ENCODE measurements around the gene CKB. TPM values are rescaled to one million over a fixed set of nuclear protein-coding genes. Genes with fewer than 3 reads are reported as not detected.

Gene CKB
- total and polyA plus RNA-seq, 3 donors from 2014 or later: 504 to 1,322 (median 1,148) TPM

- DNase-seq: peak; percentile 76
- WGBS, 2 donors: 81 to 100% methylated on average over 1 to 22 of the region's 22 CpGs
- H3K4me1 ChIP-seq: peaks cover 65% of the 10 kb centered on the region
- intact Hi-C loops (cut with DNase I; ENCODE audit: low total_unique reads): no loop called here
- no peaks in the 10 kb centered on the region for H3K27me3 ChIP-seq
- peak overlapping the region; percentile 44 to 77 for H3K27ac ChIP-seq
- H3K36me3 ChIP-seq (ENCODE audit: low read depth, missing control alignments): no peaks in the 10 kb centered on the region
- H3K4me3 ChIP-seq: no peak overlapping the region
- H3K9me3 ChIP-seq: no peaks in the 10 kb centered on the region
- no peak for TF ChIP-seq CTCF (IDR thresholded peaks at IDR 0.05)
- no peak for TF ChIP-seq POLR2A (IDR thresholded peaks at IDR 0.05)
Observed at GRCh38 chr14:103534576-103535061, 12.0 kb upstream of the CKB start.

- H3K36me3 ChIP-seq (ENCODE audit: low read depth, missing control alignments): no peaks in the 10 kb centered on the region
- 72 to 87% methylated on average over 10 to 24 of the region's 25 CpGs for WGBS, 2 donors
Observed at GRCh38 chr14:103533999-103534575, 11.5 kb upstream of the CKB start.

GRCh38 chr14:103533137-103533998 is 10.7 kb upstream of the CKB start:
- Histone ChIP-seq H3K36me3 (ENCODE audit: low read depth, missing control alignments) (no peaks in the 10 kb centered on the region), H3K4me1 (peaks cover 55% of the 10 kb centered on the region), H3K27me3 (no peaks in the 10 kb centered on the region), H3K9me3 (no peaks in the 10 kb centered on the region), H3K4me3 (no peak overlapping the region), H3K27ac (peak overlapping the region; percentile 44 to 77)
- peak; percentile 61 for DNase-seq
- intact Hi-C loops (cut with DNase I; ENCODE audit: low total_unique reads): no loop called here
- no peak for TF ChIP-seq CTCF (IDR thresholded peaks at IDR 0.05)
- 64 to 67% methylated on average over 7 to 23 of the region's 23 CpGs for WGBS, 2 donors

More at GRCh38 chr14:103533999-103534575, 11.5 kb upstream of the CKB start:
- Histone ChIP-seq H3K9me3 (no peaks in the 10 kb centered on the region), H3K27ac (peak overlapping the region; percentile 44 to 77), H3K4me3 (no peak overlapping the region), H3K4me1 (peaks cover 61% of the 10 kb centered on the region), H3K27me3 (no peaks in the 10 kb centered on the region)
- no peak for TF ChIP-seq CTCF (IDR thresholded peaks at IDR 0.05)
- DNase-seq: no peak
- intact Hi-C loops (cut with DNase I; ENCODE audit: low total_unique reads): no loop called here

GRCh38 chr14:103532216-103533136 is 9.8 kb upstream of the CKB start:
- Histone ChIP-seq H3K27ac (peak overlapping the region in 1 of 2 donors; percentile 77), H3K9me3 (no peaks in the 10 kb centered on the region), H3K27me3 (no peaks in the 10 kb centered on the region), H3K4me1 (peaks cover 55% of the 10 kb centered on the region), H3K36me3 (ENCODE audit: low read depth, missing control alignments) (no peaks in the 10 kb centered on the region), H3K4me3 (no peak overlapping the region)
- 70 to 73% methylated on average over 6 to 30 of the region's 32 CpGs for WGBS, 2 donors
- no peak for DNase-seq
- TF ChIP-seq POLR2A (IDR thresholded peaks at IDR 0.05) (no peak), CTCF (IDR thresholded peaks at IDR 0.05) (no peak)
- intact Hi-C loops (cut with DNase I; ENCODE audit: low total_unique reads): no loop called here
